ENCODE results near the gene HS6ST2. TPM values are rescaled to one million over a fixed set of nuclear protein-coding genes. Genes with fewer than 3 reads are reported as not detected.

Gene HS6ST2
- total RNA-seq, 2 donors from 2014 or later, result 0.85 to 2.0 TPM

DNA sequence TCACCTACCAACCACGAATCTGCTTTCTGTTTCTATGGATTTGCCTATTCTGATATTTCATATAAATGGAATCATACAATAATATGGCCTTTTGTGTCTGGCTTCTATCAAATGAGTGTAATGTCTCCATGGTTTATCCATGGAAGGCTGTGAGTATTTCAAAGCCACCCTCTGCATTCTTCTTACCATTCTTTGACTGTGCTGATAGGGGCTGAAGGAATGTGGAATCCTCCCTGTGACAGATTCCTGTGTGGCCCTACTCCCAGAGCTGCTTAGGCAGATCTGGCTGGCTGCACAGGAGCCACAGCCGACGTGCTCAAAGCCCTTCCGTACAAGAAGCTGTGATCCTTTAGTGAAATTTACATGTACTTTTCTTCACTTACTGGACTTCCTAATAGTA lies 163.2 kb downstream of the HS6ST2 start:
- Histone ChIP-seq H3K4me3 (no peak overlapping the region), H3K4me1 (no peaks in the 10 kb centered on the region), H3K9me3 (no peaks in the 10 kb centered on the region), H3K36me3 (no peaks in the 10 kb centered on the region), H3K27ac (no peak overlapping the region), H3K27me3 (no peaks in the 10 kb centered on the region), H3K9ac (ENCODE audit: low read depth in 2 of 2, low read length in 2 of 2) (no peak overlapping the region)
- no peak for DNase-seq
- intact Hi-C loops (cut with DNase I), result no loop called here
- TF ChIP-seq, protein P1, sequence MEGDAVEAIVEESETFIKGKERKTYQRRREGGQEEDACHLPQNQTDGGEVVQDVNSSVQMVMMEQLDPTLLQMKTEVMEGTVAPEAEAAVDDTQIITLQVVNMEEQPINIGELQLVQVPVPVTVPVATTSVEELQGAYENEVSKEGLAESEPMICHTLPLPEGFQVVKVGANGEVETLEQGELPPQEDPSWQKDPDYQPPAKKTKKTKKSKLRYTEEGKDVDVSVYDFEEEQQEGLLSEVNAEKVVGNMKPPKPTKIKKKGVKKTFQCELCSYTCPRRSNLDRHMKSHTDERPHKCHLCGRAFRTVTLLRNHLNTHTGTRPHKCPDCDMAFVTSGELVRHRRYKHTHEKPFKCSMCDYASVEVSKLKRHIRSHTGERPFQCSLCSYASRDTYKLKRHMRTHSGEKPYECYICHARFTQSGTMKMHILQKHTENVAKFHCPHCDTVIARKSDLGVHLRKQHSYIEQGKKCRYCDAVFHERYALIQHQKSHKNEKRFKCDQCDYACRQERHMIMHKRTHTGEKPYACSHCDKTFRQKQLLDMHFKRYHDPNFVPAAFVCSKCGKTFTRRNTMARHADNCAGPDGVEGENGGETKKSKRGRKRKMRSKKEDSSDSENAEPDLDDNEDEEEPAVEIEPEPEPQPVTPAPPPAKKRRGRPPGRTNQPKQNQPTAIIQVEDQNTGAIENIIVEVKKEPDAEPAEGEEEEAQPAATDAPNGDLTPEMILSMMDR (IDR thresholded peaks at IDR 0.05), result no peak

GRCh38 chrX:132791714-132792113 lies 166.7 kb downstream of the HS6ST2 start:
- Histone ChIP-seq H3K9me3 (no peaks in the 10 kb centered on the region), H3K36me3 (no peaks in the 10 kb centered on the region), H3K4me3 (no peak overlapping the region), H3K27me3 (no peaks in the 10 kb centered on the region), H3K27ac (no peak overlapping the region), H3K9ac (ENCODE audit: low read depth in 2 of 2, low read length in 2 of 2) (no peak overlapping the region), H3K4me1 (no peaks in the 10 kb centered on the region)
- TF ChIP-seq, protein P1 (IDR thresholded peaks at IDR 0.05), result no peak
- intact Hi-C loops (cut with DNase I), result no loop called here
- DNase-seq, result no peak

GRCh38 chrX:132790329-132790728 lies 168.1 kb downstream of the HS6ST2 start:
- intact Hi-C loops (cut with DNase I), result no loop called here
- H3K27me3 ChIP-seq, result no peaks in the 10 kb centered on the region
- no peaks in the 10 kb centered on the region for H3K36me3 ChIP-seq
- DNase-seq, result no peak
- TF ChIP-seq, protein P1 (IDR thresholded peaks at IDR 0.05), result no peak
- H3K9me3 ChIP-seq, result no peaks in the 10 kb centered on the region
- no peak overlapping the region for H3K27ac ChIP-seq
- H3K4me1 ChIP-seq, result no peaks in the 10 kb centered on the region
- H3K4me3 ChIP-seq, result no peak overlapping the region
- H3K9ac ChIP-seq (ENCODE audit: low read depth in 2 of 2, low read length in 2 of 2), result no peak overlapping the region

DNA sequence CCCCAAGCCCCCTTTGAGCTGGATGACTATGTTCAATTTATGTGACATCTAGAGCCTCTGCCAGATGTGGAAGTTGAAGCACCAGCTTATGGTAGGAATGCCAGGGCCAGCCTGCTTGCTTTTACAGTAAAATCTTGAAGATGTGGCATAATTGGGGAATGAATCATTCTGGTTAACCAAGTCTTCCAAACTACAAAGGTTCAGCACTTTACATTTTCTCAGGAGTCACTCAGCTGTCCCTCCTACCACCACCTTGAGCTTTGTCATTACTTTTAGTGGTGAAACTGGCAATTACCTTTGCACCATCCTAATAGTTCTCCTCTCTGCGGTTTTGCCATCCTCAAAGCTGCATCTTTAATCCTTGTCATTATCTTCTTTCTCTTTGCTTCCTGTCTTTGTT lies 172.2 kb downstream of the HS6ST2 start:
- Histone ChIP-seq H3K4me1 (no peaks in the 10 kb centered on the region), H3K27ac (no peak overlapping the region), H3K4me3 (no peak overlapping the region), H3K9me3 (no peaks in the 10 kb centered on the region), H3K27me3 (no peaks in the 10 kb centered on the region), H3K36me3 (no peaks in the 10 kb centered on the region), H3K9ac (ENCODE audit: low read depth in 2 of 2, low read length in 2 of 2) (no peak overlapping the region)
- TF ChIP-seq, protein P1 (IDR thresholded peaks at IDR 0.05), result no peak
- no peak for DNase-seq
- intact Hi-C loops (cut with DNase I), result no loop called here

DNA sequence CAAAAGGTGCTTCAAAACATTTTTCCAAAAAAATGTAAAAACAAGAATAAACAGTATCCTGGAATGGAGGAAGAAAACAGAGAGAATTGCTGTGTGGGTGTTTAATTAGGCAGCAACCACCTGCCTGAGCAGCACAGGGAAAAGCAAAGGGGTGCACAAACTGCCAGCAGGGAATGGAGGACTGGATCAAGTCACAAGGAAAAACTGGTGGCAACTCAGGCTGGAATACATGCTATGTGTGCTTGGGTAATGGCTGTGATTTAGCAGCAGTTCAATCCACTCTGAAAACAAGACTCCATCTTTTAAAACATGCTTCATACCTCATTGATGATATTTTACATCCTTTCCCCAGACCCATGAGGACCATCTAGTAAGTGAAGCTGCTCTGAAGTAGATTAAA lies 179.5 kb downstream of the HS6ST2 start:
- DNase-seq, result no peak
- TF ChIP-seq, protein P1 (IDR thresholded peaks at IDR 0.05), result no peak
- H3K9me3 ChIP-seq, result no peaks in the 10 kb centered on the region
- H3K36me3 ChIP-seq, result no peaks in the 10 kb centered on the region
- no peak overlapping the region for H3K9ac ChIP-seq (ENCODE audit: low read depth in 2 of 2, low read length in 2 of 2)
- no peaks in the 10 kb centered on the region for H3K4me1 ChIP-seq
- intact Hi-C loops (cut with DNase I), result no loop called here
- peaks cover 5% of the 10 kb centered on the region for H3K27me3 ChIP-seq
- no peak overlapping the region for H3K27ac ChIP-seq
- H3K4me3 ChIP-seq, result no peak overlapping the region
